ENCODE data around the gene MPV17. TPM values are rescaled to one million over a fixed set of nuclear protein-coding genes. Genes with fewer than 3 reads are reported as not detected.

Gene MPV17
- polyA plus RNA-seq, 2 of the 4 experiments (the other 2 are of a cell fraction): 67.7 to 130 TPM

- no peak overlapping the region for H3K4me3 ChIP-seq
- WGBS (ENCODE audit: missing lambda C conversion rate): 67% methylated on average over 6 of the region's 6 CpGs
- CTCF ChIA-PET: interaction anchor here (10.6 to 12.1 kb wide), 3 partner anchors 11 to 33 kb away, joined by 205 to 394 read pairs (median 302); partner anchors contain the start of gene SLC30A3
These were observed 37.4 kb downstream of the MPV17 start for GRCh38 chr2:27285481-27285880.

GRCh38 chr2:27284996-27285395, 37.9 kb downstream of the MPV17 start:
- ChIA-PET POLR2A (no interaction called here), CTCF (interaction anchor here (3.2 to 12.1 kb wide), 5 partner anchors 11 to 188 kb away, joined by 12 to 394 read pairs (median 205); partner anchors contain the start of gene SLC30A3)
- no peak overlapping the region for H3K4me3 ChIP-seq
- WGBS (ENCODE audit: missing lambda C conversion rate): 74% methylated on average over 1 of the region's 1 CpG
- H3K9me3 ChIP-seq: no peaks in the 10 kb centered on the region
- no peak overlapping the region for H3K27ac ChIP-seq
- TF ChIP-seq NFE2L2 (conservative IDR thresholded peaks at IDR 0.05; ENCODE audit: low read length) (no peak), REST (IDR thresholded peaks at IDR 0.05) (no peak), EHMT2 (IDR thresholded peaks at IDR 0.05; ENCODE audit: low read depth) (no peak), KDM1A (IDR thresholded peaks at IDR 0.05; ENCODE audit: low read depth) (no peak), MAX (IDR thresholded peaks at IDR 0.05) (no peak), CBX8 (IDR thresholded peaks at IDR 0.05) (no peak), CBX2 (IDR thresholded peaks at IDR 0.05; ENCODE audit: borderline replicate concordance, low read depth) (no peak)
- TF ChIP-seq, protein P1, sequence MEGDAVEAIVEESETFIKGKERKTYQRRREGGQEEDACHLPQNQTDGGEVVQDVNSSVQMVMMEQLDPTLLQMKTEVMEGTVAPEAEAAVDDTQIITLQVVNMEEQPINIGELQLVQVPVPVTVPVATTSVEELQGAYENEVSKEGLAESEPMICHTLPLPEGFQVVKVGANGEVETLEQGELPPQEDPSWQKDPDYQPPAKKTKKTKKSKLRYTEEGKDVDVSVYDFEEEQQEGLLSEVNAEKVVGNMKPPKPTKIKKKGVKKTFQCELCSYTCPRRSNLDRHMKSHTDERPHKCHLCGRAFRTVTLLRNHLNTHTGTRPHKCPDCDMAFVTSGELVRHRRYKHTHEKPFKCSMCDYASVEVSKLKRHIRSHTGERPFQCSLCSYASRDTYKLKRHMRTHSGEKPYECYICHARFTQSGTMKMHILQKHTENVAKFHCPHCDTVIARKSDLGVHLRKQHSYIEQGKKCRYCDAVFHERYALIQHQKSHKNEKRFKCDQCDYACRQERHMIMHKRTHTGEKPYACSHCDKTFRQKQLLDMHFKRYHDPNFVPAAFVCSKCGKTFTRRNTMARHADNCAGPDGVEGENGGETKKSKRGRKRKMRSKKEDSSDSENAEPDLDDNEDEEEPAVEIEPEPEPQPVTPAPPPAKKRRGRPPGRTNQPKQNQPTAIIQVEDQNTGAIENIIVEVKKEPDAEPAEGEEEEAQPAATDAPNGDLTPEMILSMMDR (IDR thresholded peaks at IDR 0.05): no peak
- DNase-seq (ENCODE audit: low read depth in 1 of 2, low spot score in 1 of 2) (no peak), FAIRE-seq (no peak), ATAC-seq (no peak)
- no peak overlapping the region for H3K4me2 ChIP-seq
- peaks cover 25% of the 10 kb centered on the region for H3K4me1 ChIP-seq

More at GRCh38 chr2:27285481-27285880, 37.4 kb downstream of the MPV17 start:
- Histone ChIP-seq H3K9me3 (no peaks in the 10 kb centered on the region), H3K4me2 (no peak overlapping the region), H3K27ac (no peak overlapping the region), H3K4me1 (peaks cover 21% of the 10 kb centered on the region)
- TF ChIP-seq SMC3 (IDR thresholded peaks at IDR 0.05): no peak
- no peak for TF ChIP-seq HOXA7 (CRISPR knock-in tag; IDR thresholded peaks at IDR 0.05)
- no peak for TF ChIP-seq KDM1A (IDR thresholded peaks at IDR 0.05; ENCODE audit: low read depth)
- TF ChIP-seq, protein P2, sequence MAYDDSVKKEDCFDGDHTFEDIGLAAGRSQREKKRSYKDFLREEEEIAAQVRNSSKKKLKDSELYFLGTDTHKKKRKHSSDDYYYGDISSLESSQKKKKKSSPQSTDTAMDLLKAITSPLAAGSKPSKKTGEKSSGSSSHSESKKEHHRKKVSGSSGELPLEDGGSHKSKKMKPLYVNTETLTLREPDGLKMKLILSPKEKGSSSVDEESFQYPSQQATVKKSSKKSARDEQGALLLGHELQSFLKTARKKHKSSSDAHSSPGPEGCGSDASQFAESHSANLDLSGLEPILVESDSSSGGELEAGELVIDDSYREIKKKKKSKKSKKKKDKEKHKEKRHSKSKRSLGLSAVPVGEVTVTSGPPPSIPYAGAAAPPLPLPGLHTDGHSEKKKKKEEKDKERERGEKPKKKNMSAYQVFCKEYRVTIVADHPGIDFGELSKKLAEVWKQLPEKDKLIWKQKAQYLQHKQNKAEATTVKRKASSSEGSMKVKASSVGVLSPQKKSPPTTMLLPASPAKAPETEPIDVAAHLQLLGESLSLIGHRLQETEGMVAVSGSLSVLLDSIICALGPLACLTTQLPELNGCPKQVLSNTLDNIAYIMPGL (CRISPR knock-in tag; IDR thresholded peaks at IDR 0.05; ENCODE audit: borderline replicate concordance): no peak
- TF ChIP-seq BHLHE40 (IDR thresholded peaks at IDR 0.05; ENCODE audit: low read depth, low read length): no peak
- no peak for TF ChIP-seq CEBPB (IDR thresholded peaks at IDR 0.05)
- TF ChIP-seq JUNB (IDR thresholded peaks at IDR 0.05): no peak
- TF ChIP-seq HOXB5 (CRISPR knock-in tag; IDR thresholded peaks at IDR 0.05): no peak
- TF ChIP-seq MYC (IDR thresholded peaks at IDR 0.05; ENCODE audit: borderline replicate concordance, low read length): no peak
- TF ChIP-seq GATA3 (IDR thresholded peaks at IDR 0.05; ENCODE audit: borderline replicate concordance): no peak
- TF ChIP-seq NFE2L2 (conservative IDR thresholded peaks at IDR 0.05; ENCODE audit: low read length): no peak
- TF ChIP-seq ZSCAN20 (CRISPR knock-in tag; IDR thresholded peaks at IDR 0.05): no peak
- TF ChIP-seq CHD2 (IDR thresholded peaks at IDR 0.05; ENCODE audit: low read length, partially characterized antibody): no peak
- no peak for DNase-seq (ENCODE audit: low read depth in 1 of 2, low spot score in 1 of 2)
- POLR2A ChIA-PET: no interaction called here
- FAIRE-seq: no peak
- no peak for ATAC-seq
